ENCODE data around the gene LRP1B. TPM values are rescaled to one million over a fixed set of nuclear protein-coding genes. Genes with fewer than 3 reads are reported as not detected.
"Not testable (repeated sequence)": the region's sequence is repeated elsewhere in the genome, so short reads cannot be mapped to it uniquely, and the experiment has no call there.

The LRP1B gene
- total RNA-seq, 1 donor from 2014 or later, result 0.02 TPM

- intact Hi-C loops (cut with micrococcal nuclease), result no loop called here
- ATAC-seq (no peak), DNase-seq (no peak)
Observed at GRCh38 chr2:140975237-140975636, 1155.6 kb downstream of the LRP1B start.

GRCh38 chr2:140972724-140973123, 1158.1 kb downstream of the LRP1B start:
- DNase-seq (no peak), ATAC-seq (no peak)
- intact Hi-C loops (cut with micrococcal nuclease), result no loop called here

- DNase-seq; intact Hi-C loops (cut with micrococcal nuclease); ATAC-seq: not testable (repeated sequence)
Observed at GRCh38 chr2:140964324-140964723, 1166.5 kb downstream of the LRP1B start.

- no peak for ATAC-seq
- intact Hi-C loops (cut with micrococcal nuclease), result no loop called here
- DNase-seq, result no peak
Observed at GRCh38 chr2:140949932-140950331, 1180.9 kb downstream of the LRP1B start.

GRCh38 chr2:140947236-140947635, 1183.6 kb downstream of the LRP1B start:
- DNase-seq (no peak), ATAC-seq (no peak)
- intact Hi-C loops (cut with micrococcal nuclease), result no loop called here

- DNase-seq (no peak), ATAC-seq (no peak)
- intact Hi-C loops (cut with micrococcal nuclease), result no loop called here
Observed at GRCh38 chr2:140943867-140944266, 1186.9 kb downstream of the LRP1B start.

GRCh38 chr2:140942284-140942683, 1188.5 kb downstream of the LRP1B start:
- ATAC-seq (no peak), DNase-seq (no peak)
- intact Hi-C loops (cut with micrococcal nuclease), result no loop called here

GRCh38 chr2:140929849-140930248, 1201.0 kb downstream of the LRP1B start:
- DNase-seq, result no peak
- no peak for ATAC-seq
- intact Hi-C loops (cut with micrococcal nuclease), result no loop called here

GRCh38 chr2:140918426-140918825, 1212.4 kb downstream of the LRP1B start:
- intact Hi-C loops (cut with micrococcal nuclease), result no loop called here
- ATAC-seq (no peak), DNase-seq (no peak)

GRCh38 chr2:140916410-140916809, 1214.4 kb downstream of the LRP1B start:
- ATAC-seq (no peak), DNase-seq (no peak)
- intact Hi-C loops (cut with micrococcal nuclease), result no loop called here

GRCh38 chr2:140910683-140911082, 1220.1 kb downstream of the LRP1B start:
- intact Hi-C loops (cut with micrococcal nuclease), result no loop called here
- no peak for ATAC-seq

GRCh38 chr2:140905083-140905781, 1225.6 kb downstream of the LRP1B start:
- no peak for ATAC-seq

More at GRCh38 chr2:140910683-140911082, 1220.1 kb downstream of the LRP1B start:
- no peak for DNase-seq

GRCh38 chr2:140895378-140895777, 1235.4 kb downstream of the LRP1B start:
- ATAC-seq, result no peak
- intact Hi-C loops (cut with micrococcal nuclease), result no loop called here
- DNase-seq, result no peak

More at GRCh38 chr2:140905083-140905781, 1225.6 kb downstream of the LRP1B start:
- intact Hi-C loops (cut with micrococcal nuclease), result no loop called here
- DNase-seq, result no peak

GRCh38 chr2:140893685-140894084, 1237.1 kb downstream of the LRP1B start:
- DNase-seq (no peak), ATAC-seq (no peak)
- intact Hi-C loops (cut with micrococcal nuclease), result no loop called here

- DNase-seq, result no peak
- no peak for ATAC-seq
- intact Hi-C loops (cut with micrococcal nuclease), result no loop called here
Observed at GRCh38 chr2:140892911-140893637, 1237.7 kb downstream of the LRP1B start.

- DNase-seq (no peak), ATAC-seq (no peak)
- intact Hi-C loops (cut with micrococcal nuclease), result no loop called here
Observed at GRCh38 chr2:140892436-140892835, 1238.4 kb downstream of the LRP1B start.

GRCh38 chr2:140891614-140892212, 1239.1 kb downstream of the LRP1B start:
- intact Hi-C loops (cut with micrococcal nuclease), result no loop called here
- DNase-seq (no peak), ATAC-seq (no peak)

GRCh38 chr2:140882671-140883620, 1247.9 kb downstream of the LRP1B start:
- ATAC-seq, result no peak
- intact Hi-C loops (cut with micrococcal nuclease), result no loop called here
- no peak for DNase-seq

GRCh38 chr2:140880573-140880972, 1250.2 kb downstream of the LRP1B start:
- DNase-seq, result no peak
- no peak for ATAC-seq
- intact Hi-C loops (cut with micrococcal nuclease), result no loop called here
